HG03196 (cell line): ENCODE results near the gene RUNX3.

ENCODE experiments used
- ATAC-seq: cut with Tn5 transposase; IDR thresholded peaks from one replicate; pipeline ENCODE4 v1.9.1; 2021; ENCODE audit not compliant: unreplicated experiment

RUNX3 gene

DNA sequence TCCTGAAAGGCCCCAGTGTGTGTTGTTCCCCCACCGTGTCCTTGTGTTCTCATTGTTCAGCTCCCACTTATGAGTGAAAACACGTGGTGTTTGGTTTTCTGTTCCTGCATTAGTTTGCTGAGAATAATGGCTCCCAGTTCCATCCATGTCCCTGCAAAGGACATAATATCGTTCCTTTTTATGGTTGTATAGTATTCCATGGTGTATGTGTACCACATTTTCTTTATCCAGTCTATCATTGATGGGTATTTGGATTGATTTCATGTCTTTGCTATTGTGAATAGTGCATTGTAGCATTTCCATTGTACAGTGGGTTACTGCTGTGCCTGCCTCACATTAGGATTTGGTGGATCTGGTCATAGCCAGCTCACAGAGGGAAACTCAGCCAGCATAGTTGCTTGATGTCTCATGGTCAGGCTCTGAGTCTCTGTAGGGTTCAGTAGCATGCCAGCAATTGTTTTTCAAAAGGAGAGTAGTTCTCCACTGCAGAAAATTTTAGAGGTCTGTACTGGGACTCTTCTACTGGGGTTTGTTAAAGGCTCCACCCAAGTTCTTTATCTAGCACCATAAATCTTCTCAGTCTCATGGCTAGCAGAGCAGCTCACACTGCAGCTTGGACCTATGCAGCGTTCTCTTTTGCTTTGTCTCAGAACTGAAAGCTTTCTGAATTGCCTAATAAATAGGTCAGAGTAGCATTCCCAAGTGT, 41.0 kb downstream of the RUNX3 start:
- no peak for ATAC-seq

GRCh38 chr1:24888061-24888970, 41.8 kb downstream of the RUNX3 start:
- ATAC-seq = no peak

DNA sequence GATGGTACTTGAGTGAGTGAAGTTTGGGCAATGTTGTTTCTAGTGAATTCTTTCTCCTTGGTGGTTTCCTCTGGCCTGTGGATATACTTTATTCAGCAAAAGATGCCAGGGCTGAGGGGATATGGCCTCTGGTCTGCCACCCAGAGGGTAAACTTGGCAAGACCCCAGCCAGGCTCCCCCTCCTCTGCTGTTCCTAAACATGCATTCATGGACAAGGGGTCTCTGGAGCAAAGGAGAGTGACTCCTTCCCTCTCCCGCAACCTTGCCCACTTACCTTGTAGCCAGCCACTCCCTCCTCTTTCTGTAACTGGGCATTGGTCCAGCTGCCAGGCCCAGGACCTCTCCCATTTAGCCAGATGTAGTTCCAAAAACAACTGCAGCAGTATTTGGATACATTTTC, 43.8 kb downstream of the RUNX3 start:
- no peak for ATAC-seq

DNA sequence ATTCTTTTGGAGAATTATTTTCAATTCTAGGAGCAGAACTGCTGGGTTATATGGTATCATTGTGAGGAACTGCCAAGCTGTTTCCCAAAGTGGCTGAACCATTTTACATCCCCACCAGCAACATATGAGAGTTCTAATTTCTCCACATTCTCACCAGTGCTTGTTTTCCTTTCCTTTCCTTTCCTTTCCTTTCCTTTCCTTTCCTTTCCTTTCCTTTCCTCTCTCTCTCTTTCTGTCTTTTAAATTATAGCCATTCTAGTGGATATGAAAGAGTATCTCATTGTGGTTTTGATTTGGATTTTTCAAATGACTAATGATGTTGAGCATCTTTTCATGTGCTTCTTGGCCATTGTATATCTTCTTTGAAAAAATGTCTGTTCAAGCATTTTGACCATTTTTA, 45.3 kb downstream of the RUNX3 start:
- ATAC-seq = no peak

DNA sequence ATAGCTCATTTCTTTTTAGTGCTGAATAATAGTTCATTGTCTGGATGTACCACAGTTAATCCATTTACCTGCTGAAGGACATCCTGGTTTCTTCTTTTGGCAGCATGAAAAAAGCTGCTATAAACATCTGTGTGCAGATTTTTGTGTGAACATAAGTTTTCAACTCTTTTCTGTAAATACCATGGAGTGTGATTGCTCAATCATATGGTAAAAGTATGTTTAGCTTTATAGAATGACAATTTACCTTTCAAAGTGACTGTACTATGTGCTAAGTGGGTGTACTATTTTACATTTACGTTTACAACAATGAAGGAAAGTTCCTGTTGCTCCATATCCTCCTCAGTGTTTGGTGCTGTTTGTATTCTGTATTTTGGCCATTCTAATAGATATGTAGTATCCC, 49.0 kb downstream of the RUNX3 start:
- no peak for ATAC-seq

DNA sequence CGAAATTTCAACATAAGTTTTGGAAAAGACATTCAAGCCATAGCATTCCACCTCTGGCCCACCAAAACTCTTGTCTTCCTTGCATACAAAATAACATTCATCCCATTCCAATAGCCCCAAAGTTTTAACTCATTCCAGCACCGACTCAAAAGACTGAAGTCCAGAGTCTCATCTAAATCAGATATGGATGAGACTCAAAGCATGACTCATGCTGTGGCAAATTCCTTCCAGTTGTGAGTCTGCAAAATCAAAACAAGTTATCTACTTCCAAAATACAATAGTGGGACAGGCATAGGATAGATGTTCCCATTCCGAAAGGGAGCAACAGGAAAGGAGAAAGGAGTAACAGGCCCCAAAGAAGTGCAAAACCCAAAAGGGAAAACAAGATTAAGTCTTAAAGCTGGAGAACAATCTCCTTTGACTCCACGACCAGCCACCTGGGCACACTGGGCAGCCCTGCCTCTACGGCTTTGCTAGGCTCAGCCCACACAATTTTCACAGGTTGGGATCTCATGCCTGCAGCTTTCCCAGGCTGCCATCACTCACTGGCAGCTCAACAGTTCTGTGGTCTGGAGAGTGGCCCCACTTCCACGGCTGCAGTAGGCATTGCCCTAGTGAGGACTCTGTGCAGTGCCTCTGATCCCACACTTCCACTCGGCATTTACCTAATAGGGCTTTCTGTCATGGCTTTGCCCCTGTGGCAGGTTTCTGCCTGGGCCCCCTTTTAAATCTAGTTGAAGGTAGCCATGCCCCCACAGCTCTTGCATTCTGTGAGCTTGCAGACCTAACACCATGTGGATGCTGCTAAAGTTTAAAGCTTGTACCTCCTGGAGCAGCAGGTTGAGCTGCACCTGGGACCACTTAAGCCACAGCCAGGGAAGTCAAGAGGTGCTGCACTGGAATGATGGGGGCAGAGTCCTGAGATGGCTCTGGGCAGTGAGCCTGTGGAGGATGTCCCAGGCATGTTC, 51.0 kb downstream of the RUNX3 start:
- no peak for ATAC-seq

DNA sequence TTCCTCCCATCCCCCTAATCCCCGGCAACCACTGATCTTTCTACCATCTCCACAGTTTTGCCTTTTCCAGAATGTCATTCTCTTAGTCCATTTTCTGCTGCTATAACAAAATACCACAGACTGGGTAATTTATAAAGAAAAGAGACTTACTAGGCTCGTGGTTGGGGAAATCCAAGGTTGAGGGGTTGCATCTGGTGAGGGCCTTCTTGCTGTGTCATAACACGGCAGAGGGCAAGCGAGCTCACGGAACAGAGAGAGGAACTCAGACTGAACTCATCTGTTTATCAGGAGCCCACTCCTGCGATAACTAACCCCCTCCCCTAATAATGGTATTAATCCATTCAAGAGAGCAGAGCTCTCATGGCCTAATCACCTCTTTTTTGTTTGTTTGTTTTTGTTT, 52.0 kb downstream of the RUNX3 start:
- ATAC-seq = no peak

DNA sequence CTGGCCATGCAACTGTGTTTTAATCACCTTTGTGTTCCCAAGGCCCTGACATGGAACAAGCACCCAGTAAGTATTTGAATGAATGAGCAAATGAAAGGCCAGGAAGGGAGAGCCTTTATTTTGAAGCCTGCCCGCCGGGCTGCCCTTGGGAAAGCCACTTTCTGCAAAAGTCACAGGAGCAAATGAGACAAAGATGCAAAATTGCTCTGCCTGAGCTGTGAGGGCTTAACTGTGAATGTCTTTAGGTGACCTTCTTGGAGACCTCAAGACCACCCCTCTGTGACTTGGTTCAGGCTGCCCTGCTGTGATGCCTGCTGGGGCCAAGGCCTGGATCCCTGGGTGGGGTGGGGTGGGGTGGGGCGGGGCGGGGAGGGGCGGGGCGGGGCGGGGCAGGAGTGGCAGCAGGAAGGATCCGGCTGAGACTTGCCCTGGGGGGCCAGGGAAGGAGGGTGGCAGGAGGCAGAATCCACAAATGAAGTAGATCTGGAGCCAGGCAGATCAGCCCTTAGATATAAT, 54.0 kb downstream of the RUNX3 start:
- no peak for ATAC-seq

DNA sequence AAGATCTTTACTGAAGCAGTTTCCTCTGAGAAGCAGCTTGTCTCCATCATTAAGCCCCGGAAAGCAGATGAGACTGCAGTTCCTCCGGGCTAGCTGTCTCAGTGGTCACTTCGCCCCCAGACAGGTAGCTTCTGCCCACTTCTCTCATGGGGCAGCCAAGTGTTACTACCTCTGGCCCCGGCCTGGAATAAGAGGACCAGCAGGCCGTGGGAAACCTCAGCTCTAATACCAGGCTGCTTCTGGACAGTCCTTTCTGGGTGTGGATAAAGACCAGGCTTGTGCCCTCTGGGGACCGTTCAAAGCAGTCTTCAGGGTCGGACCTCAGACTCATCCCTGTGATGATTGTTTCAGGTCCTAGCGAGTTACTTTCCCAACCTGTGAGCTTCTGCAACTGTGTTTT, 54.8 kb downstream of the RUNX3 start:
- no peak for ATAC-seq

GRCh38 chr1:24874611-24875234, 55.4 kb downstream of the RUNX3 start:
- no peak for ATAC-seq

DNA sequence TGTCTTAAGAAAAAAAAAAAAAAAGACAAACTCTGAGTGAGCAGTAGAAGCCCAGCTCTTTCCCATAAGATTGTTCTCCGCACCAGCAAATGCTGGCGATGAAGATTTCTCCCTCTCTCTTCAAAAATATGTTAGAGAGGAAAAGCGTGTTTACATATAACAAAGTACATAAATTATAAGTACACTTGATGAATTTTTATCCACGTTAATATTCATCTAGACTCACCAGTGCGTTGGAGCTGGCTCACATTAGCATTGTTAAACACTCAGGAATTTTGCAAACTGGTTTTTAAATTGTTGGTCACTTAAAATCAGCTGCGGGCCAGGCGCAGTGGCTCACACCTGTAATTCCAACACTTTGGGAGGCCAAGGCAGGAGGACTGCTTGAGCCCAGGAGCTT, 56.0 kb downstream of the RUNX3 start:
- ATAC-seq = no peak

DNA sequence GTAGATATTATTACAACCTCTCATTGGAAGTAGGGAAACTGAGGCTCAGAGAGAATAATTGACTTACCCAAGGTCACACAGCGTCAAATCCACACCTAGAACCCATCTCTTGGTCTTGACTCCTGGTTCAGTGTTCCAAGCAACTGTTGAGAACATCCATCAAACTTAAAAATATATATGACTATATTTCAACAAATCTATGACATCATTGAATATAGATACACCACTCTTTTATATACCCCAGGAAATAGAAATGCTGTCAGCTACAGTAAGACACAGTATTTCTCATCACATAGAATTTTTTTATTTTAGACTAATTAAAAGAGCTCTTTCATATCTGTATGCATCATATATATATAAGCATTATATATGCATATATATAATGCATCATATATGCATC, 56.9 kb downstream of the RUNX3 start:
- ATAC-seq = no peak

DNA sequence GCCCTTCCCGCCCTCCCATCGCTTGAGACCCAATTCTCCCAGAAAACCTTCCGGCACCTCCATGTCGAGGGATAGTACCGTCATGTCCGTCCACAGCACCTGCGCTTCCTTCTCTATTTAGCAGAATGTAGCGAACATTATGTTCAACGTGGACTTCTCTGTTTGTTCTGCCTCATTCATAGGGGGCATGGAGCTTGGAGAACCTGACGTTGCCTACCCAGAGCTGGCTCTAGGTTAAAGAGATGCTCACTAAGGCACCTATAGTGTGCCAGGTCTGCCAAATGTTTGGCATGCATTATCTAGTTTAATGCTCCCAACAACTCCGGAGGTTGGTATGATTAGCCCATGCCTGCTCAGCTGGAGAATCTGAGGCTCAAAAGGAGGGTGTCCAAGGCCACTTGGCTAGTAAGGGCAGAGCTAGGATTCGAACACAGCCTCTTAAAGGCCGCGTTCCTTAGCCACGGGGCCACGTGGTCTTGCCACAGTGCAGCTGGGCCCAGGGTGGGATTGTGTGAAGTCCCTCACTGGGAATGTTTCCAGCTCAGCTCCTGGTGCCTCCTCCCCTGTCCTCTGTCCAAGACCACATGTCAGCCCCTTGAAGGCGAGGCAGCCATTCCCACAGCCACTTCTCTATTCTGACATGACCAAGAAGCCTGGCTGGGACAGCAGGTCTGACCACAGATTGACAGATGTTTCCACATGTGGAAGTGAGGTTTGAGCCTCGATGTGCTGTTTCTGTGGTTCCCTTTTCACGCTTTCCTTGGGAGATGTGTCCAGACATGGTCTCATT, 57.8 kb downstream of the RUNX3 start:
- ATAC-seq = no peak

DNA sequence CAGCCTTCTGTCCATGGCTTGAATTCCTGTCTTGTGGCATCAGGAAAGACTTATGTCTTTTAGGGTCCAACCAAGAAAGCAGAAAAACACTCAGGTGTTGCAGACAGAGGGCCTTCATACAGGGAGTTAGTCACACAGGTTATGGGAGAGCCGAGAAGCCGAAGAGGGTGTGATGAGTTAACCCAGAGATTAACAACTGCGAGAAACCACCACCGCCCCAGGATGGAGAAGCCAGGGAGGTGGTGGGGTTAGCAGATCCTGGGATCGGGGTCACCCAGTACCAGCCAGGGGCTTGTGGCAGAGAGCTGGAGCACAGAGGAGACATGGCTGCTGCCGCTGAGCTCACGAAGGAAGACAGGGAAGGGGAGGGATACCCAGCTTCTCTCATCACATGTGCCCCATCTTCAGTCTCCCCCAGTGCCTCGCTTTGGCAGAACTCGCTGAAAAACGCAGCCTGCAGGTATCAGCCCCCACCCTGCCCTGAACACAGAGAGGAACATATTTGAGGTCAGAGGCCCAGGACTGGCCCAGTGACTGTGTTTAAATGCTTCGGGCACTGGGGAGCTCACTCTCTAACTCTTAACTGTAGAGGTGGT, 58.7 kb downstream of the RUNX3 start:
- no peak for ATAC-seq

DNA sequence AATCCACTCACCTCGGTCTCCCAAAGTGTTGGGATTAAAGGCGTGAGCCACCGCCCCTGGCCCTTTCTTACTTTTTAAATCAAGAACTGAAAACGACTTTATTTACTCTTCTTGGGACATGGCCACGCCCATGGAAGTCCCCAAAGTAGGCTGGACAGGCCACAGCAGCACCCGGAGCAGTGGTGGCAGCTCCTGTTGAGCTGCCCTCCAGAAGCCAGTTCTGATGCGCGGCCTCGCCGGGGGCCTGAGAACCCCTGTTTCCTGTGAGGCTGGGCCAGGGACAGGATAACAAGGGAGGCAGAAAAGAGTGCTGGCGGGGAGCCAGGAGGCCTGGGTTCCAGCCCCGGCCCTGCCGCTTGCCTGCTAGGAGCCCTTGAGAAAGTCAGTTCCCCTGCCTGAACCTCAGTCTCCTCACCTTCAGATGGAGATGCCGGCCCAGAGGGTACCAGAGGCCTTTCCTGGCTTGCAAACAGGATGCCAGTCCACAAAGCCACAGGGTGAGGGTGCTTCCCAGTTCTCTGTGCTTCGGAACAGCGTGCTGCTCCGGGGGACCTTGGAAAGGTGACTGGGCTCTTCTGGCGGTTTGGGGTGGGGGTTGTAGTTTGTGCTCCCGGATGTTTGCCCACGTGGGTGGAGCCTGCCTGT, 59.4 kb downstream of the RUNX3 start:
- ATAC-seq = no peak

- ATAC-seq = no peak
Observed at GRCh38 chr1:24868016-24868875, 61.8 kb downstream of the RUNX3 start.

DNA sequence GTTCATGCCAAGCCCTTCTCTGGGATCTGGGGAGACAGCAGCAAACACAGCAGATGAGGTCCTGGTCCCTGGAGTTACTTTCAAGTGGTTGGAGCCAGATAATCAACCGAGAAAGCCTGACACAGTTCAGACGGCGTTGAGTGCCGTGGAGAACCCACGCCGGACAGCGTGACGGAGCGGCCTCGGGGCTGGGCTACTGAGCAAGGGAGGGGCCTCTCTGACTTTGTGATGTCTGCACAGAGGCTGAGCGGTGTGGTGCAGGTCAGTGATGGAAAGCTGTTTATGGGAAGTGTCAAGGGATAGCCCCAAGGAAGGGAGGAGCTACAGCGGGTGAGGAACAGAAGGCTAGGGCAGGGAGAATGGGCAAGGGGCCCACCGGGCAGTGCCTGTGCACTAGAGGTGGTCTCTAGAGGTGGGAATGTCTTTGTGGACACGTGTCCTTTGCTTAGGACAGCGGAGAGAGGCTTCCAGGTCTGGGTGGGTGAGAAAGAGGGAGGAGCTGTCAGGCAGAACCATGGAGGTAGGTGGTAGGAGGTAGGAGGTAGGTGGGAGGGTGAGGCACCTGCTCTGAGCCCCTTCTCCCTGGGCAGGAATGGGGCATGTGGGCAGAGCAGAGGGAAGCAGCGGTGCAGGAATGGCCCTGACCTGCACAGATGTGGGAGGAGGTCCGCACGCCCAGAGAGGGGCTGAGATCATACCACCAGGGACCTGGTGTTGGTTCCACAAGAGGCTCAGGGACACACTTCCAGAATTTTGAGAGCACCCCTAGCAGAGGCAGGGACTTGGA, 62.8 kb downstream of the RUNX3 start:
- no peak for ATAC-seq
